ENCODE results near the gene FBXW5. TPM values are rescaled to one million over a fixed set of nuclear protein-coding genes. Genes with fewer than 3 reads are reported as not detected.

The FBXW5 gene
- total RNA-seq, 4 donors from 2014 or later: 67.4 to 111 (median 75.3) TPM

- intact Hi-C loops (cut with DNase I; ENCODE audit: low total_unique reads): no loop called here
- no peak for DNase-seq
- H3K9me3 ChIP-seq: no peaks in the 10 kb centered on the region
- H3K4me1 ChIP-seq: peaks cover 0 to 9% of the 10 kb centered on the region in 2 donors
- no peaks in the 10 kb centered on the region for H3K27me3 ChIP-seq
- no peaks in the 10 kb centered on the region for H3K36me3 ChIP-seq
- H3K4me3 ChIP-seq: no peak overlapping the region
- H3K27ac ChIP-seq: no peak overlapping the region
- TF ChIP-seq POLR2A (IDR thresholded peaks at IDR 0.05): no peak
- TF ChIP-seq, protein P1, sequence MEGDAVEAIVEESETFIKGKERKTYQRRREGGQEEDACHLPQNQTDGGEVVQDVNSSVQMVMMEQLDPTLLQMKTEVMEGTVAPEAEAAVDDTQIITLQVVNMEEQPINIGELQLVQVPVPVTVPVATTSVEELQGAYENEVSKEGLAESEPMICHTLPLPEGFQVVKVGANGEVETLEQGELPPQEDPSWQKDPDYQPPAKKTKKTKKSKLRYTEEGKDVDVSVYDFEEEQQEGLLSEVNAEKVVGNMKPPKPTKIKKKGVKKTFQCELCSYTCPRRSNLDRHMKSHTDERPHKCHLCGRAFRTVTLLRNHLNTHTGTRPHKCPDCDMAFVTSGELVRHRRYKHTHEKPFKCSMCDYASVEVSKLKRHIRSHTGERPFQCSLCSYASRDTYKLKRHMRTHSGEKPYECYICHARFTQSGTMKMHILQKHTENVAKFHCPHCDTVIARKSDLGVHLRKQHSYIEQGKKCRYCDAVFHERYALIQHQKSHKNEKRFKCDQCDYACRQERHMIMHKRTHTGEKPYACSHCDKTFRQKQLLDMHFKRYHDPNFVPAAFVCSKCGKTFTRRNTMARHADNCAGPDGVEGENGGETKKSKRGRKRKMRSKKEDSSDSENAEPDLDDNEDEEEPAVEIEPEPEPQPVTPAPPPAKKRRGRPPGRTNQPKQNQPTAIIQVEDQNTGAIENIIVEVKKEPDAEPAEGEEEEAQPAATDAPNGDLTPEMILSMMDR (IDR thresholded peaks at IDR 0.05): no peak
Measured at GRCh38 chr9:136939431-136939995, 5.0 kb downstream of the FBXW5 start.

GRCh38 chr9:136937186-136938001 is 7.1 kb downstream of the FBXW5 start:
- Histone ChIP-seq H3K27me3 (no peaks in the 10 kb centered on the region), H3K27ac (no peak overlapping the region), H3K4me1 (no peaks in the 10 kb centered on the region), H3K9me3 (no peaks in the 10 kb centered on the region), H3K36me3 (no peaks in the 10 kb centered on the region), H3K4me3 (no peak overlapping the region)
- intact Hi-C loops (cut with DNase I; ENCODE audit: low total_unique reads): no loop called here
- no peak for TF ChIP-seq POLR2A (IDR thresholded peaks at IDR 0.05)
- TF ChIP-seq, protein P1 (IDR thresholded peaks at IDR 0.05): no peak
- no peak for DNase-seq

GRCh38 chr9:136936645-136937170 is 7.8 kb downstream of the FBXW5 start:
- H3K9me3 ChIP-seq: no peaks in the 10 kb centered on the region

GRCh38 chr9:136935651-136936050 is 8.9 kb downstream of the FBXW5 start:
- H3K9me3 ChIP-seq: no peaks in the 10 kb centered on the region
- intact Hi-C loops (cut with DNase I; ENCODE audit: low total_unique reads): no loop called here
- DNase-seq: no peak
- TF ChIP-seq, protein P1 (IDR thresholded peaks at IDR 0.05): no peak
- H3K4me1 ChIP-seq: no peaks in the 10 kb centered on the region
- H3K27ac ChIP-seq: no peak overlapping the region
- no peak overlapping the region for H3K4me3 ChIP-seq
- H3K36me3 ChIP-seq: no peaks in the 10 kb centered on the region
- H3K27me3 ChIP-seq: no peaks in the 10 kb centered on the region

More at GRCh38 chr9:136936645-136937170, 7.8 kb downstream of the FBXW5 start:
- Histone ChIP-seq H3K27me3 (no peaks in the 10 kb centered on the region), H3K36me3 (no peaks in the 10 kb centered on the region), H3K27ac (no peak overlapping the region), H3K4me3 (no peak overlapping the region), H3K4me1 (no peaks in the 10 kb centered on the region)
- no peak for DNase-seq
- intact Hi-C loops (cut with DNase I; ENCODE audit: low total_unique reads): no loop called here
- TF ChIP-seq, protein P1 (IDR thresholded peaks at IDR 0.05): no peak
- TF ChIP-seq POLR2A (IDR thresholded peaks at IDR 0.05): no peak

GRCh38 chr9:136934277-136934676 is 10.3 kb downstream of the FBXW5 start:
- no peaks in the 10 kb centered on the region for H3K9me3 ChIP-seq
- intact Hi-C loops (cut with DNase I; ENCODE audit: low total_unique reads): no loop called here
- TF ChIP-seq, protein P1 (IDR thresholded peaks at IDR 0.05): no peak
- TF ChIP-seq POLR2A (IDR thresholded peaks at IDR 0.05): no peak
- H3K27ac ChIP-seq: no peak overlapping the region
- DNase-seq: no peak
- no peaks in the 10 kb centered on the region for H3K4me1 ChIP-seq
- H3K4me3 ChIP-seq: no peak overlapping the region
- no peaks in the 10 kb centered on the region for H3K36me3 ChIP-seq
- no peaks in the 10 kb centered on the region for H3K27me3 ChIP-seq

Data from uterus (tissue), 4 donors.